SU-DHL-6 (cell line): Measurements from ENCODE around the gene TMEM161A.

Source experiments
- H2AFZ ChIP-seq: fragments of 200-600 bp; sonication (generic); 2 replicates; pipeline ENCODE4 v1.6.1; 2014; ENCODE audit warnings: low read depth, mild to moderate bottlenecking, moderate library complexity, mixed read lengths, antibody characterized with exemption, low read length; ENCODE audit not compliant: severe bottlenecking
- H3F3A ChIP-seq: fragments of 200-600 bp; shearing (Covaris generic); 2 replicates; pipeline ENCODE4 v1.6.0; 2016; ENCODE audit warnings: antibody characterized with exemption, mild to moderate bottlenecking; ENCODE audit not compliant: insufficient read depth
- H3K27ac ChIP-seq: fragments of 200-600 bp; sonication (generic); 2 replicates; pipeline ENCODE4 v1.5.1; 2016; ENCODE audit warnings: low read depth, mild to moderate bottlenecking, low read length, moderate library complexity, mixed read lengths
- H3K27me3 ChIP-seq: fragments of 200-600 bp; sonication (generic), shearing (Covaris generic); 2 replicates; pipeline ENCODE4 v1.6.0; 2014; ENCODE audit warnings: mild to moderate bottlenecking, low read length
- H3K36me3 ChIP-seq: fragments of 200-600 bp; sonication (generic); 2 replicates; pipeline ENCODE4 v1.6.1; 2014; ENCODE audit warnings: mild to moderate bottlenecking, low read length, mixed read lengths
- H3K4me2 ChIP-seq: fragments of 300-600, 200-600 bp; shearing (Covaris generic), sonication (generic); 2 replicates; pipeline ENCODE4 v1.6.0; 2014; ENCODE audit warnings: low read length, low read depth, mild to moderate bottlenecking; ENCODE audit not compliant: poor library complexity, severe bottlenecking
- H3K4me3 ChIP-seq: fragments of 200-600 bp; sonication (generic); 2 replicates; pipeline ENCODE4 v1.5.1; 2014; ENCODE audit warnings: antibody characterized with exemption, low read length, mild to moderate bottlenecking, mixed read lengths; ENCODE audit not compliant: insufficient read depth, poor library complexity, severe bottlenecking
- H3K79me2 ChIP-seq: fragments of 200-600 bp; sonication (generic); 2 replicates; pipeline ENCODE4 v1.6.1; 2014; ENCODE audit warnings: mild to moderate bottlenecking, low read length, moderate library complexity; ENCODE audit not compliant: insufficient read depth
- H3K9ac ChIP-seq: fragments of 200-600 bp; sonication (generic); 2 replicates; pipeline ENCODE4 v1.7.0; 2014; ENCODE audit warnings: mild to moderate bottlenecking, low read length
- H3K9me2 ChIP-seq: fragments of 200-600 bp; sonication (generic); replicated peaks from 2 replicates; pipeline ENCODE4 v1.6.1; 2014; ENCODE audit warnings: low read length; ENCODE audit not compliant: insufficient read depth
- H3K9me3 ChIP-seq: fragments of 200-600 bp; sonication (generic); 2 replicates; pipeline ENCODE4 v1.6.1; 2014; ENCODE audit warnings: low read length, mixed read lengths; ENCODE audit not compliant: insufficient read depth
- H4K20me1 ChIP-seq: fragments of 200-600 bp; sonication (generic); 2 replicates; pipeline ENCODE4 v1.6.1; 2014; ENCODE audit warnings: low read depth, mild to moderate bottlenecking, antibody characterized with exemption, low read length, moderate library complexity, mixed read lengths
- CTCF ChIP-seq: fragments of 200-600 bp; sonication (generic); IDR thresholded peaks from one replicate; pipeline ENCODE4 v1.5.1; 2017; ENCODE audit warnings: antibody characterized with exemption, mild to moderate bottlenecking, low read length, moderate library complexity; ENCODE audit not compliant: insufficient read depth, poor library complexity, severe bottlenecking
- EZH2phosphoT487 ChIP-seq: fragments of 200-600 bp; sonication (generic), shearing (Covaris generic); conservative IDR thresholded peaks from 2 replicates; pipeline ENCODE4 v1.6.1; 2018; ENCODE audit warnings: mild to moderate bottlenecking, antibody characterized with exemption, low read length, moderate library complexity, mixed read lengths

The TMEM161A gene

GRCh38 chr19:19138109-19138981, at the start of gene TMEM161A:
TSS of gene TMEM161A (minus strand) at chr19:19138478. CDS start at chr19:19138428, 50 bp downstream.
- H2AFZ ChIP-seq = peak within 1 kb of the TSS; percentile 65
- no peaks in the 10 kb centered on the region for H3K9me3 ChIP-seq
- peak within 1 kb of the TSS; percentile 95 for H3K9ac ChIP-seq
- peak within 1 kb of the TSS; percentile 32 for H3K27ac ChIP-seq
- TF ChIP-seq EZH2phosphoT487 = no peak
- TF ChIP-seq CTCF = no peak
- H3K4me2 ChIP-seq = peak within 1 kb of the TSS; percentile 89
- no peaks in the 10 kb centered on the region for H4K20me1 ChIP-seq
- no peaks in the 10 kb centered on the region for H3K36me3 ChIP-seq
- H3K79me2 ChIP-seq = peaks cover 9% of the 10 kb centered on the region
- peaks cover 25% of the 10 kb centered on the region for H3F3A ChIP-seq
- H3K27me3 ChIP-seq = no peaks in the 10 kb centered on the region
- peak within 1 kb of the TSS; percentile 88 for H3K4me3 ChIP-seq
- H3K9me2 ChIP-seq = no peaks in the 10 kb centered on the region

- Histone ChIP-seq H3K36me3 (no peaks in the 10 kb centered on the region), H3K4me2 (no peak overlapping the region), H2AFZ (no peak overlapping the region), H4K20me1 (no peaks in the 10 kb centered on the region), H3F3A (no peaks in the 10 kb centered on the region), H3K27me3 (no peaks in the 10 kb centered on the region), H3K9me3 (no peaks in the 10 kb centered on the region), H3K79me2 (peaks cover 25% of the 10 kb centered on the region), H3K9ac (no peak overlapping the region), H3K27ac (no peak overlapping the region), H3K9me2 (no peaks in the 10 kb centered on the region), H3K4me3 (no peak overlapping the region)
- TF ChIP-seq EZH2phosphoT487 (no peak), CTCF (no peak)
Measured at GRCh38 chr19:19186742-19187141, 48.5 kb upstream of the TMEM161A start.

GRCh38 chr19:19185853-19186740, 47.8 kb upstream of the TMEM161A start:
- Histone ChIP-seq H3K4me3 (no peak overlapping the region), H3K9ac (no peak overlapping the region), H3K36me3 (no peaks in the 10 kb centered on the region), H4K20me1 (no peaks in the 10 kb centered on the region), H2AFZ (no peak overlapping the region), H3K9me2 (no peaks in the 10 kb centered on the region), H3K27me3 (no peaks in the 10 kb centered on the region), H3F3A (no peaks in the 10 kb centered on the region), H3K27ac (no peak overlapping the region), H3K4me2 (no peak overlapping the region), H3K79me2 (peaks cover 18% of the 10 kb centered on the region), H3K9me3 (no peaks in the 10 kb centered on the region)
- TF ChIP-seq EZH2phosphoT487 = no peak
- TF ChIP-seq CTCF = peak; percentile 71
